OCI-LY7 (cell line): Measurements from ENCODE around the gene TTC9B.

Experiments used
- CTCF ChIP-seq: fragments of 200-600 bp; sonication (generic); conservative IDR thresholded peaks from 2 replicates; pipeline ENCODE4 v1.5.1; 2014; ENCODE audit warnings: mild to moderate bottlenecking, antibody characterized with exemption, low read length, moderate library complexity, mixed read lengths
- EZH2phosphoT487 ChIP-seq: fragments of 200-600 bp; sonication (generic); IDR thresholded peaks from 2 replicates; pipeline ENCODE4 v1.6.1; 2018; ENCODE audit warnings: low read depth, borderline replicate concordance, mild to moderate bottlenecking, mixed run types, antibody characterized with exemption, low read length, moderate library complexity, mixed read lengths

- no peak for TF ChIP-seq CTCF
- no peak for TF ChIP-seq EZH2phosphoT487
These were observed 24.3 kb upstream of the TTC9B start for GRCh38 chr19:40242480-40242879.
